Hematopoietic multipotent progenitor cell treated with erythropoietin and hydrocortisone succinate and interleukin-3 and kit ligand, for 15 days (in vitro differentiated cells): ENCODE results near the gene CACNA1G.

Experiments used
- DNase-seq: peaks from one replicate; pipeline ENCODE4 v3.0.0-alpha.2; 2015; ENCODE audit warnings: low spot score

CACNA1G gene

GRCh38 chr17:50672831-50673551 lies 112.5 kb downstream of the CACNA1G start:
- DNase-seq, result no peak

DNA sequence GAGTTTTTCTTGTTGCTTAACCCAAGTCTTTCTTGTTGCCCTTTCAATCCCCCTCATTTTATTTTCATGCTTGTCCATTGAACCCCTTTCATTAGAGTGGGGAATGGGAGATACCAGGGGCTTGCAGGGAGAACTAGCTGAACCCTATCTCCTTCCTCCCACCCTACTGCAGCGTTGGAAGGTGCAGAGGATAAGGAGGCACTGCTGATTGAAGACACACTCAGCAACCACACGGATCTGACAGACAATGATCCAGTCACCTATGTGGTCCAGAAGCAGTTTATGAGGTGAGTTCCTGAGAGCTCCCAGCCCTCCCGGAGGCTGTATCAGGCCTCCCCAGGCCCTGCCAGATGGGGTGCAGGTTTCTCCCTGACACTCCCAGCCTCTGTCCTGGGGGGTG lies 114.7 kb downstream of the CACNA1G start:
- no peak for DNase-seq

DNA sequence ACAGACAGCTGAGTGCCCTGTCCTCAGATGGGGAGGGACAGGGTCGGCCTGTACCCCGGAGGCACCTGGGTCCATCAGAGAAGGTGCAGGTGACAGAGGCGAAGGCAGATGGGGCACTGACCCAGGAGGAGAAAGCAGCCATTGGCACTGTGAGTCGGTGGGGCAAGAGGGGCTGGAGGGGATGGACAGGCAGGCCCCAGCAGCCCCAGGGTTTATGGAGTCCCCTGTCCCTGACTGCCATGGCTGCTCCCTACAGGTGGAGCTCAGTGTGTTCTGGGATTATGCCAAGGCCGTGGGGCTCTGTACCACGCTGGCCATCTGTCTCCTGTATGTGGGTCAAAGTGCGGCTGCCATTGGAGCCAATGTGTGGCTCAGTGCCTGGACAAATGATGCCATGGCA lies 115.1 kb downstream of the CACNA1G start:
- DNase-seq, result no peak

GRCh38 chr17:50676065-50676975 lies 115.8 kb downstream of the CACNA1G start:
- DNase-seq, result no peak
